LNCAP (cell line): ENCODE data around the gene MED7.

ENCODE experiments used
- CTCF ChIP-seq: fragments of 450-650 bp; IDR thresholded peaks from 2 replicates; pipeline ENCODE4 v1.5.1; 2017; ENCODE audit warnings: mild to moderate bottlenecking

MED7 gene

GRCh38 chr5:157159209-157159751, 16.6 kb upstream of the MED7 start:
- no peak for TF ChIP-seq CTCF

GRCh38 chr5:157157293-157157891, 14.7 kb upstream of the MED7 start:
- no peak for TF ChIP-seq CTCF

GRCh38 chr5:157155297-157155696, 12.6 kb upstream of the MED7 start:
- no peak for TF ChIP-seq CTCF

GRCh38 chr5:157150995-157151394, 8.3 kb upstream of the MED7 start:
- no peak for TF ChIP-seq CTCF

- TF ChIP-seq CTCF: peak; percentile 93
Observed at GRCh38 chr5:157148734-157149615, 6.3 kb upstream of the MED7 start.

- TF ChIP-seq CTCF: no peak
Observed at GRCh38 chr5:157143127-157143971, 684 bp upstream of the MED7 start.

GRCh38 chr5:157137691-157138090, 5.0 kb downstream of the MED7 start:
- no peak for TF ChIP-seq CTCF
